MG63 (cell line): ENCODE data around the gene ATP5F1B. TPM values are rescaled to one million over a fixed set of nuclear protein-coding genes. Genes with fewer than 3 reads are reported as not detected.

ENCODE experiments used
- DNase-seq: peaks from one replicate; pipeline ENCODE4 v3.0.0-alpha.2; 2020
- H3K27me3 ChIP-seq: fragments of 250-450 bp; sonication (Bioruptor Pico); 2 replicates; pipeline ENCODE4 v1.5.1; 2020; ENCODE audit warnings: mild to moderate bottlenecking, moderate library complexity
- H3K36me3 ChIP-seq: fragments of 250-450 bp; sonication (Bioruptor Pico); 2 replicates; pipeline ENCODE4 v1.5.1; 2020; ENCODE audit warnings: mild to moderate bottlenecking, moderate library complexity
- H3K4me3 ChIP-seq: fragments of 250-450 bp; sonication (Bioruptor Pico); 2 replicates; pipeline ENCODE4 v1.5.1; 2020; ENCODE audit warnings: mild to moderate bottlenecking, moderate library complexity
- H3K9me3 ChIP-seq: fragments of 250-450 bp; sonication (Bioruptor Pico); 2 replicates; pipeline ENCODE4 v1.5.1; 2020; ENCODE audit warnings: mild to moderate bottlenecking, moderate library complexity
- total RNA-seq: library from RNA; depleted of rRNA; stranded (reverse); fragments of >200 nt; shearing (Covaris generic); gene quantifications from 2 replicates; pipeline ENCODE4 v1.2.3, GENCODE V29; 2014; ENCODE audit warnings: low replicate concordance

ATP5F1B gene
- total RNA-seq, 1 experiment from 2014 or later = 202 TPM

- Histone ChIP-seq H3K9me3 (no peaks in the 10 kb centered on the region), H3K27me3 (no peaks in the 10 kb centered on the region), H3K4me3 (no peak overlapping the region), H3K36me3 (peaks cover 14% of the 10 kb centered on the region)
- no peak for DNase-seq
Measured at GRCh38 chr12:56632701-56633467, 12.9 kb downstream of the ATP5F1B start.

- H3K4me3 ChIP-seq = no peak overlapping the region
Measured at GRCh38 chr12:56631790-56632700, 13.7 kb downstream of the ATP5F1B start.

GRCh38 chr12:56630180-56630632 lies 15.6 kb downstream of the ATP5F1B start, which contains the start of gene BAZ2A:
TSS of gene BAZ2A (minus strand) at chr12:56630326. CDS start at chr12:56617530, 12,796 bp downstream.
- H3K9me3 ChIP-seq = no peaks in the 10 kb centered on the region
- H3K4me3 ChIP-seq = peak within 1 kb of the TSS; percentile 97
- H3K27me3 ChIP-seq = no peaks in the 10 kb centered on the region
- peaks cover 24% of the 10 kb centered on the region for H3K36me3 ChIP-seq
- peak; percentile 90 for DNase-seq

More at GRCh38 chr12:56631790-56632700, 13.7 kb downstream of the ATP5F1B start:
- peak; percentile 60 for DNase-seq
- no peaks in the 10 kb centered on the region for H3K27me3 ChIP-seq
- H3K36me3 ChIP-seq = peaks cover 9% of the 10 kb centered on the region
- no peaks in the 10 kb centered on the region for H3K9me3 ChIP-seq

- H3K36me3 ChIP-seq = peaks cover 30% of the 10 kb centered on the region
- DNase-seq = peak; percentile 43
- H3K9me3 ChIP-seq = no peaks in the 10 kb centered on the region
- H3K4me3 ChIP-seq = peak overlapping the region; percentile 97
- no peaks in the 10 kb centered on the region for H3K27me3 ChIP-seq
Measured at GRCh38 chr12:56629459-56630179, 16.2 kb downstream of the ATP5F1B start.

GRCh38 chr12:56628671-56629458 lies 16.9 kb downstream of the ATP5F1B start:
- peak; percentile 56 for DNase-seq
- Histone ChIP-seq H3K4me3 (peak overlapping the region; percentile 97), H3K36me3 (peaks cover 36% of the 10 kb centered on the region), H3K27me3 (no peaks in the 10 kb centered on the region), H3K9me3 (no peaks in the 10 kb centered on the region)

GRCh38 chr12:56626701-56627100 lies 19.1 kb downstream of the ATP5F1B start:
- H3K27me3 ChIP-seq = no peaks in the 10 kb centered on the region
- H3K36me3 ChIP-seq = peaks cover 42% of the 10 kb centered on the region
- no peaks in the 10 kb centered on the region for H3K9me3 ChIP-seq
- DNase-seq = no peak
- H3K4me3 ChIP-seq = no peak overlapping the region

GRCh38 chr12:56622535-56622934 lies 23.2 kb downstream of the ATP5F1B start:
- H3K36me3 ChIP-seq = peaks cover 54% of the 10 kb centered on the region
- DNase-seq = no peak

GRCh38 chr12:56616925-56617324 lies 28.9 kb downstream of the ATP5F1B start:
- DNase-seq = no peak
- H3K9me3 ChIP-seq = no peaks in the 10 kb centered on the region
- peaks cover 76% of the 10 kb centered on the region for H3K36me3 ChIP-seq
- no peak overlapping the region for H3K4me3 ChIP-seq
- H3K27me3 ChIP-seq = no peaks in the 10 kb centered on the region

More at GRCh38 chr12:56622535-56622934, 23.2 kb downstream of the ATP5F1B start:
- Histone ChIP-seq H3K27me3 (no peaks in the 10 kb centered on the region), H3K4me3 (no peak overlapping the region), H3K9me3 (no peaks in the 10 kb centered on the region)

- no peak for DNase-seq
- Histone ChIP-seq H3K9me3 (no peaks in the 10 kb centered on the region), H3K4me3 (no peak overlapping the region), H3K36me3 (peaks cover 81% of the 10 kb centered on the region), H3K27me3 (no peaks in the 10 kb centered on the region)
Measured at GRCh38 chr12:56616244-56616643, 29.5 kb downstream of the ATP5F1B start.

- Histone ChIP-seq H3K27me3 (no peaks in the 10 kb centered on the region), H3K9me3 (no peaks in the 10 kb centered on the region), H3K36me3 (peaks cover 92% of the 10 kb centered on the region), H3K4me3 (no peak overlapping the region)
- DNase-seq = no peak
Measured at GRCh38 chr12:56614627-56615026, 31.2 kb downstream of the ATP5F1B start.

GRCh38 chr12:56604355-56604754 lies 41.4 kb downstream of the ATP5F1B start:
- no peak for DNase-seq
- no peak overlapping the region for H3K4me3 ChIP-seq
- no peaks in the 10 kb centered on the region for H3K27me3 ChIP-seq
- no peaks in the 10 kb centered on the region for H3K9me3 ChIP-seq
- H3K36me3 ChIP-seq = peaks cover 90% of the 10 kb centered on the region

- no peak for DNase-seq
- no peaks in the 10 kb centered on the region for H3K9me3 ChIP-seq
- peaks cover 89% of the 10 kb centered on the region for H3K36me3 ChIP-seq
- no peak overlapping the region for H3K4me3 ChIP-seq
- H3K27me3 ChIP-seq = no peaks in the 10 kb centered on the region
Measured at GRCh38 chr12:56602239-56602638, 43.5 kb downstream of the ATP5F1B start.

- Histone ChIP-seq H3K27me3 (no peaks in the 10 kb centered on the region), H3K4me3 (no peak overlapping the region), H3K9me3 (no peaks in the 10 kb centered on the region), H3K36me3 (peaks cover 88% of the 10 kb centered on the region)
- DNase-seq = no peak
Measured at GRCh38 chr12:56601503-56601902, 44.3 kb downstream of the ATP5F1B start.

- Histone ChIP-seq H3K36me3 (peaks cover 86% of the 10 kb centered on the region), H3K27me3 (no peaks in the 10 kb centered on the region), H3K4me3 (no peak overlapping the region), H3K9me3 (no peaks in the 10 kb centered on the region)
- DNase-seq = no peak
Measured at GRCh38 chr12:56600753-56601152, 45.0 kb downstream of the ATP5F1B start.

- Histone ChIP-seq H3K27me3 (no peaks in the 10 kb centered on the region), H3K4me3 (no peak overlapping the region), H3K36me3 (peaks cover 80% of the 10 kb centered on the region), H3K9me3 (no peaks in the 10 kb centered on the region)
- DNase-seq = no peak
Measured at GRCh38 chr12:56599797-56600196, 46.0 kb downstream of the ATP5F1B start.

- Histone ChIP-seq H3K27me3 (no peaks in the 10 kb centered on the region), H3K4me3 (no peak overlapping the region), H3K9me3 (no peaks in the 10 kb centered on the region), H3K36me3 (peaks cover 79% of the 10 kb centered on the region)
- no peak for DNase-seq
Measured at GRCh38 chr12:56599041-56599440, 46.7 kb downstream of the ATP5F1B start.
